HG02642 (cell line): Measurements from ENCODE around the gene BEND2.

ENCODE experiments used
- ATAC-seq: cut with Tn5 transposase; IDR thresholded peaks from one replicate; pipeline ENCODE4 v1.9.1; 2021; ENCODE audit warnings: mild to moderate bottlenecking; ENCODE audit not compliant: unreplicated experiment, poor library complexity

BEND2 gene

DNA sequence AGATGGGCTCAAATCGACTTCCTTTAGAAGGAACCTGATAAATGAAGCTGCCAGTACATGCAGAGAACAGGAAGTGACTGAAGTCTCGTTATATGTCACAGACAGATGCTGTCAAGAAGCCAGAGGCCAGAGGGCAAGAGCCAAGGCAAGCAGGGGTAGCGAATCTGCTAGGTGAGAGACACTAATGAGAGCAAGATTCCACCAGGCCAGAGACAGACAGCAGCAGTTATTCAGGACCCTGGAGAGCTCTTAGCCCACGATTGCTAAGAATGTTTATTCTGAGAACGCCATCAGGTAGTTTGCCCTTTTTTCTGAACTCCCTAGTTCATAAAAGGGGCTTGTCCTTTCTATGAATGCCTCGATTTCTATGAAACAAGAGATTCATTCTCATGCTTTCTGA lies 73.7 kb downstream of the BEND2 start:
- ATAC-seq = no peak

DNA sequence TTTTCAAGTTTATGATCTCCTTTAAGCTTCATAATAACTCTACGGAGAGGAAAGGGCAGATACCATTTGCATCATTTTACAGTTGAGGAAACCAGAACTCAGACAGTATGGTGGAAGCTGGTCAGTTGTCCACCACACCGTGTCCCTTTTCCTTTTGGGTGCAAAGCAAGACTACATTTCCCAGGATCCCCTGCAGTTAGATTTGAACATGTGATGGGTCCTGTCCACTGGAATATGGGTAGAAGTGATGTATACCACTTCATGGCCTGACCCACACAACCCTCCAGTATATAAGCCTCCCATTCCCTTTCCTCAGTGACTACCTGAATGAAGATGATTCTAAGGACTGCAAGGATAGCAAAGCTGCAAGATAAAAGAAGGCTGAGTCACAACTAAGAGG lies 74.7 kb downstream of the BEND2 start:
- ATAC-seq = no peak

DNA sequence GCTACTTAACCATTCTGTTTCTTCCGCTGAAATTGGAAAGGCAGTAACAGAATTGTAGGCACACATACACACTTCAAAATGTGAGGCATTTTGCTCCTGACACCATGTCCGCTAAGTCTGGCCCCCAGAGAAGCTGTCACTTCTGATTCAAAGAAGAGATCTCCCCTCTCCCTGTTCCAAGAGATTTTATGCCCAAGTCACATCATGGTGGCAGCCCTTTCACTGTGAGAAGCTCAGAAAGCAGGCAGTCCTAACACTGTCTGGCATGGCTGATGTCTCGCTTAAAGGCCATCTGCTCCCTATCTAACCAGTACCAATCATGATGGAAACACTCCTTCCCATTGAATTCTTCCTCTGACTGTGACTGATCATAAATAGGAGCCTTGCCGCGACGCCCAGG lies 83.9 kb downstream of the BEND2 start:
- ATAC-seq = no peak

DNA sequence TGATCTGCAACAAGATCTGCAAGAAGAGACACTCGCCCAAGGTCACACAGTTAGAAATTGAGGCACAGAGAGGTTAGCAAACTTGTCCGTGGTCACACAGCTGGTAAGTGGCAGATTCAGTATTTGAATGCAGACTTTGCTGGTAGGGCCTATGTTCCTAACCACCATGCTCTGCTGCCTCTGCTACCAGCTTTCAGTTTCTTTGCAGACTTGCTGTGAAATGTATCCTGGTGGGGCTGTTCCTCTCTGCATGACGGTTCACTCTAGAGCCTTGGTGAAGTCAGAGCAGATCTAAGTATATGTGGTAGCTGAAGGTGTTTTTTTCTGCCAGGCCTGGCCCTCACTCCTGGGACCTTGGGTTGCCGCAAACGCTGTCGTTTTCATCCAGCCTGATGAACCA lies 87.1 kb downstream of the BEND2 start:
- ATAC-seq = no peak

DNA sequence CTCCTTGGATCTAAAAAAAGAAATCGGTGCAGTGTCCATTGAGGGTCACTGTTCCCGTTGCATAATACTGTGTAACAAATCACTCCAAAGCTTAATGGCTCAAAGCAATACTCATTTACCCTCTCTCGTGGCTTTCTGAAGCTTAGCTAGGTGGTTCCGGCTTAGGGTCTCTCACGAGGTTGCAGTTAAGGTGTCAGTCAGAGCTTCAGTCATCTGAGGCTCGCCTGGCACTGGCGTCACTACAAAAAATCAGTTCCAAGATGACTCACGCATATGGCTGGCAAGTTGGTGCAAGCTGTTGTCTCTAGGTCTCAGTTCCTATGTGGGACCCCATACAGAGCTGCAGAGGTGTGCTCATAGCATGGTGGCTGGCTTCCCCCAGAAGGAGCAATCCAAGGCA lies 91.0 kb downstream of the BEND2 start:
- ATAC-seq = no peak

DNA sequence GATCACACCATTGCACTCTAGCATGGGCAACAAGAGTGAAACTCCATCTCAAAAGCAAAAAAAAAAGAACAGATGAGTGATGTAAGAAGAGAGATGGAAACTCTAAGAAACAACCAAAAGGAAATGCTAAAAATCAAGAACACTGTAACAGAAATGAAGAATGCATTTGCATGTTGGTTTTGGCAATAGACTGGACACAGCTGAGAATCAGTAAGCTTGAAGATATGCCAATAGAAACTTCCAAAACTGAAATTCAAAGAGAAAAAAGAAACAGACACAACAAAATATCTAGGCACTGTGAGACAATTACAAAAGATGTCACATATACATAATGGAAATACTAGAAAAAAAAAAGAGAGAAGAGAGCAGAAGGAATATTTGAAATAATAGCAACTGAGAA lies 93.7 kb downstream of the BEND2 start:
- no peak for ATAC-seq

DNA sequence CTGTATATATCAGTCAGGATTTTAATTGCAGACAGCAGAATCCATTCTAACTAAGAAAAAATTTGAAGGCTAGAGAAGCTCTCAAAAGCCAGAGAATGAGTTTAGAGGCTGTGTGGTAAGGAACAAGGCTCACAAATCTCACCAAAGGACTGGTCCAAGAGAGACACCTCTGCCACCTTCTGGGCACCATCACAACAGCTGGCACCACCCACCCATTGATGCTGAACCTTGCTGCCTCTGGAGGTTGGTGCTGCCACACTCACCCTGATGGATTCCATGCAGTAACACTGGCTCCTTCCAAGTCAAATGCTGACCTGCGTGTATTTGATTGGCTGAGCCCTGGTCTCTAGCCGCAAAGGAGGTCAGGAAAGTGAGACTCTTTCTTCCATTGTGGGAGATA lies 100.8 kb downstream of the BEND2 start:
- no peak for ATAC-seq
